HG03066 (cell line): ENCODE results near the gene AGAP1.

Experiments
- ATAC-seq: cut with Tn5 transposase; IDR thresholded peaks from one replicate; pipeline ENCODE4 v1.9.1; 2021; ENCODE audit warnings: low read depth; ENCODE audit not compliant: unreplicated experiment

Gene AGAP1

GRCh38 chr2:235582081-235582686 is 88.3 kb downstream of the AGAP1 start:
- no peak for ATAC-seq

DNA sequence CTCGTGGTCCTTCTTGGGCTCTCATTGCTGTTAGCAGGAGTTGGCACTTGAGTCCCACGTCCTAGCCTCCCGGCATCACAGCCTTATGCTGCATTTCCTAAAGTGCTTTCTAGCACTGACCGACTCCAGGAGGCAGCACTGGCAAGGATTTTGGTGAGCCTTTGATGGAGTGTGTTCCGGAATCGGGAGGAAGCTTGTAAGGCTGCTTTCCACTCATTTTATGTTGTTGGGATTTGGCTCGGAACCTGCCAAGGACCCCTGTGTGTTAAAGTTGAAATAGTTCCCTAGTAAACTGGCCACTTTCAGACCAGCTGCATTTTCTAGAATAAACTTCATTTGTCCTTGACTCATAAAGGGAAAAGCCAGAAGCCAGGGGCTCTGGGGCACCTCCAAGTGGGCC is 88.9 kb downstream of the AGAP1 start:
- ATAC-seq = no peak

DNA sequence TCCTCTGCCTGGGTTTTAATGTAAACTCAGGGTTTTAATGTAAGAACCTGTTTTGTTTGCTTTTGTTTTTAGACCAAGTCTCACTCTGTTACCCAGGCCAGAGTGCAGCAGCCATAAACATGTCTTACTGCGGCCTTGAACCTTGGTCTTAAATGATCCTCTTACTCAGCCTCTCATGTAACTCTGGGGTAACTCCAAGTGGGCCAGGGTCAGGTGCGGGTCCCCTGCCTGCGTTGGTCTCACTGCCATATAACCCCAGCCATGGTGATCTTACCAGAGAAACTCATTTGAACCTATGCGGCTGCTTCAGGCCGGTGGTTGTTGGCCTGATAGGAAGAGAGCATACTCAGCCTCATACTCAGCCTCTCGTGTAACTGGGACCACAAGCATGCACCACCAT is 89.3 kb downstream of the AGAP1 start:
- ATAC-seq = no peak

- no peak for ATAC-seq
Observed at GRCh38 chr2:235583925-235584637, 90.2 kb downstream of the AGAP1 start.

- ATAC-seq = no peak
Observed at GRCh38 chr2:235584638-235585007, 90.8 kb downstream of the AGAP1 start.

DNA sequence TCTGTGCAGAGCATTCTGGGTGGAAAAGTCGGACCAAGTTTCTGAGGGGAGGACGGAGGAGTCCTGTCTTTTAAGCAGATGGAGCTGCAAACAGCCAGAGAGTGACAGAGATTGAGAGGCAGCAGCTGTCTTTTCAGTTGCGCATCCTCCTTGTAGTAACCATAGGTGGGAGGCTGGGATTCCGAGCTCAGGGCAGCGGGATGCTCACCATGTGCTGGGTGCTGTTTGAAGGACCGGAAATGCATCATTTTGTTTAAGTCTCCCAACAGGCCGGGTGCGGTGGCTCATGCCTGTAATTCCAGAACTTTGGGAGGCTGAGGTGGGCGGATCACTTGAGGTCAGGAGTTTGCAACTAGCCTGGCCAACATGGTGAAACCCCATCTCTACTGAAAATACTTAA is 93.4 kb downstream of the AGAP1 start:
- no peak for ATAC-seq

- ATAC-seq = no peak
Observed at GRCh38 chr2:235588750-235589149, 94.9 kb downstream of the AGAP1 start.

DNA sequence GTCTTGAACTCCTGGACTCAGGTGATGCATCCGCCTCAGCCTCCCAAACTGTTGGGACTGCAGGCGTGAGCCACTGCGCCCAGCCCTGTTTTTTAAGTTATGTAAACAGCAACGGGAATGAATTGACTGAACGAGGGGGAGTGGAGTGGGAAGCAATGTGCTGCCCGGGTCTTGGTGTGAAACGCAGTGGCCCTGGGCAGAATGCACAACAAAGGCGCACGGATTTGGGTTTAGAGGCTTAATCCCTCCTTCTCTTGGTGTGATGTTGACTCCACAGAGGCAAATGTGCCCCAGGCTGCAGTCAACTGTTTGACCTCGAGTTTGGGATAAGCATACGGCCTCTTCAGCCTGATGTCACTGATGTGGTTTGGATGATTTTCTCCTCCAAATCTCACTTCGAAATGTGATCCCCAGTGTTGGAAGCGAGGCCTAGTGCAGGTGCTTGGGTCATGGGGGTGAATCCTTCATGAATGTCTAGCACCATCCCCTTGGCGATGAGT is 97.4 kb downstream of the AGAP1 start:
- ATAC-seq = no peak

GRCh38 chr2:235591921-235592320 is 98.1 kb downstream of the AGAP1 start:
- ATAC-seq = no peak

DNA sequence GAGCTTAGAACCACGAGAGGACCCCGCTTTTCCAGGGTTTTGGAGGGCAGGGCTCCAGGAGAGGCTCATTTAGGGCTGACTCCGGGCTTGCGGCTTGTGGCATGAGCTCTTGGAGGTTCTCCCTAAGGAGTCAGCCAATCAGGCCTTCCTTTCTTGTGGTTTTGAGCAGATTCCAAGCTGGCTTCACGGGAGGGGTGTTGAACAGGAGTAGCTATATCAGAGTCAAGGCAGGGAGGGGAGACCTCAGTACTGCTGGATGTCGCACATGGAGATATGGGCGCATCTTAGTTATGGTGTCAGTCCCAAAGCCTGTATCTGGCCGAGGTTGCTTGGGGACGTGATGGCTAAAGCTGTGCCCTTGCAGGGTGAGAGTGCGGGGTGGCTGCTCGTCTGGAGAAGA is 98.6 kb downstream of the AGAP1 start:
- ATAC-seq = no peak

DNA sequence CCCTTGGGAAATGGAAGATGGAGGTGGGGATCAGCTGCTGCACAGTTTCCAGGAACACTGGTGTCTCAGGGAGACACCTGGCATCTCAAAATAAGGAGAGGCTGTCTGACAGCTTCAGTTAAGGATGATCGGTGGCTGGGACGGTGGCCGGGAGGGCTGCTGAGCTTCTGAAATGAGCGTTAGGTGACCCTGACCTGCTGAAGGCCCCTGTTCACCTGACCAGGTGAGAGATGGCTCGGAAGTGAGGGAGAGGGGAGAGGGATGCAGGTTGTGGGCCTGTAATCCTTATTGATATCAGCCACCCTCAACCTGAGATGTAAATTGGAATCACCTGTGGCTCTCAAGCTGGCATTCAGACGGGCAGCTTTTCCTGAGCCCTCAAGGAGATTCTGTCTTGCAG is 99.0 kb downstream of the AGAP1 start:
- no peak for ATAC-seq

- ATAC-seq = no peak
Observed at GRCh38 chr2:235594041-235594440, 100.2 kb downstream of the AGAP1 start.

- no peak for ATAC-seq
Observed at GRCh38 chr2:235594964-235595363, 101.1 kb downstream of the AGAP1 start.

GRCh38 chr2:235595422-235596010 is 101.7 kb downstream of the AGAP1 start:
- ATAC-seq = no peak

DNA sequence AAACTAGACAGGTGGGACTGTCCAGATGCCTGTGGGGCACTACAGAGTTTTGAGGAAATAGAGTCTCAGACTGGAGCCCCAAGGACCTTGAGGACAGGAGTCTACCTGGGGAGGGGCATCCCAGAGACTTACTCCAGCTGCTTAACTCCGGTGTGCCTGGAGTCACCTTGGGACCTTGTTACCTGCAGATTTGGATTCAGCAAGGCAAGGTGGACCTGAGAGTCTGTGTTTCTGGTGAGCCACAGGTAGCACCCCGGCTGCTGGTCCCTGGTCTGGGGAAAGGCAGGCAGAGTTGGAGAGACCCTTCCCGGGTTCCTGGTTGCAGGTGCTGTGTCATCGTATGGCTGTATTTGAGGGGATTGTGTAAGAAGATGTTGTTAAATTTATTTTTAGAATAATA is 102.4 kb downstream of the AGAP1 start:
- no peak for ATAC-seq

DNA sequence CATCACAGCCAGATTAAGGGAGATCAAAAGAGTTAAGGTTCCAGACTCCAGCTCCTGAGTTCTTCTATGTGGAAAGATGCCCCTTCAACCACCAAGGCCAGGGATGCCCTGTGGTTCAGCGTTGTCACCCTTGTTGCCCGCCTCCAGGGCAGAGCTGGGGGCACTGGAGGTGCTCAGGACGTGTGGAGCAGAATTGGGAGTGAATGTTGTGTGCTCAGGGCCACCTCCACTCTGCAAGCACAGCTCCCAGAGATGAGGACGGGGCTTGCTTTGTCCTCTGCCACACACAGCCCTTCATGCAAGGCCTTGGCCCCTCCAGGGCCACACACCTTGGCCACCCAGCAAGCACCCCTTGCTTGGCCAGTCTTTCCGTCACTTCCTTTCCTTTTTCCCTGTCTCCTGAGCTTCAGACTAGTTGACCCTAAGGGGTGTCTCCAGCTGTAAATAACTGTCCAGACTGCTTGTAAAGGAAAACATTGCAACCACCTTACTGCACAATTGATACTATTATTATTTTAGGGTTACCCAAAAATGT is 103.3 kb downstream of the AGAP1 start:
- ATAC-seq = no peak

DNA sequence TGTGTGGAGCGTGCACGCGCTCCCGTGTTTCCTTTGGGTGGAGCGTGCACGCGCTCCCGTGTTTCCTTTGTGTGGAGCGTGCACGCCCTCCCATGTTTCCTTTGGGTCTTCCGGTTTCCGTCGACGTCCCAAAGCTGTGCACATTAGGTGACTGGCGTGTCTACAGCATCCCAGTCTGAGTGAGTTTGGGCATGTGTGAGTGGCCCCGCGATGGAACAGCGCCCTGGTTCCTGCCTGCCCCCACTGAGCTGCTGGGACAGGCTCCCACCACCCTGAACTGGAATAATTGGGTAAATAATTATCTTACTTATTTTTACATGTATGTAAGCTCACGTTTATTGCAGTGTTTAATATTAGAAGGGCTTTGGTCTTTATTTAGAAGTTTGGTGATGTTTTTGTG is 104.2 kb downstream of the AGAP1 start:
- no peak for ATAC-seq

DNA sequence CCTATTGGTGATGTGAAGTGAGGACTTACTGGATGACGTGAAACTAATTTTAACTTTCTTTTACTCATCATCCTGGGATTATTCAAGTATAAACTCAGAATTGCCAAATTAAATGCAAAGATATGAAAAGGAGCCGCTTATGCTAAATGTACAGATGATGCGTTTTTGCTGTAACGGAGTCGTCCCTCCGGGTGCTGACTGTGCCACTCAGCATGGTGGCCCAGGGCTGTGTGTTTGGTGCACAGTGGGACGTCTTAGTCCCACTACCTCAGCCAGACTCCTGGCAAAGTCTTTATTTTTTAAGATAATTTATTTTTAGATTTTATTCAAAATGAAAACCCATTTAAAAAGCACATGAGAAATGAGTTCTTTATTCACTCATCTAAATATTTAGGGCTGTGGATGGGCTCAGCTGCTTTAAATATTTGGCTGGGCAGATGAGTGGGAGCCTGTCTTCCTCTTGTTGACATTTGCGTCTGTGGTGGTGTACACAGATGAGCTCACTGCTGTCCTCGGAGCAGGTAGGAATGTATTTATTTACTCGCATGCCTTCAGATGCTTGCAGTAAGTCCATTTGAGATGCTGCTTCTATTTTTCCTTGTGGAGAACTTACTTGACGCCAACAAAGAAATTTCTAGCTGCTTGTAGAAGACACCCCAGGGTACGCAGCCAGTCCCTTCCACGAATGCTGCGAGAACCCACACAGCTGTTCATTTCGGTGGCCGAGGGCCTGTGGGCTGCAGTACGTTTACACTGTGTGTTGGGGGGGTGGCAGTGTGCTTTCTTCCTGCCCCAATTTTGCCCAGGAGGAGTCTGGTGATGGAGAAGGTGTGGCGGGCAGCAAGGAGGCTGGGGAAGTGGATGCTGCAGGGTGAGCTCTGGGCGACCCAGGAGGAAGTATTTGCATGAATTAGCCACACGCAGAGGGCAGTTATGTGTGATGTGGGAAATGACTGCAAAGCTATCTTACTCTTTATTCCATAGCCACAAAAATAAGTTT is 105.0 kb downstream of the AGAP1 start:
- no peak for ATAC-seq

DNA sequence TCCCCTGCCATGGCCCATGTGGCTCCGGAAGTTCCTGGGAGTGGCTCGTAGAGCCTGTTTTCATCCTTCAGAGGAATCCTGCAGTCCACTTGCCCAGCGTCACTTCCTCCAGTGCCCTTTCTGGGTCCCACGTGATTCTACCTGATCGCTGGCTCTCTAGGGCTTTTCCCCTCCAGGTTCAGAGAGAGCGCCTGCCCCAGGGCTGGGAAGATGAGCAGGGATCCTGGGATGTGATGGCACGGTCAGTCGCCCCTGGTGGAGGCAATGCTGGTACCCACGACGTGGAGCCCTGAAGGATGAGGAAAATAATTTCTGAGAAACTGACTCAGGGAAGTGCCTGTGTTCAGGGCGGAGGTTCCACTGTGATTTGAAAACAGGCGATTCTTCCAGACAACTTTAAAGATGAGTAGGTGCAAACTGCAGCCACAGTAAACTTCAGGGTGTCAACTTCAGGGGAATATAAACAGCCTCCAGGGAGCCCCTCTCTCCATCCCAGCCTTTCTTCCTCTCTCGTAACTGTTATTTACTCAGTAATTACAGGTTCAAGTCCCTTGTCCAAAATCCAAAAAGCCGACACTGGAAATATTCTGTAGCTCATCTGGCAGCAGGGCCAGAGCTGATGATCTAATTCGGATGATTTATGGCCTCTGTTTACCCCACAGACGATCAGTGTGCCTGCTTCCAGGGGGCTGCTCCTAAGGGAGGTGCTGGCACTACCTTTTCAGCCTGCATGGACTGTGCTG is 105.9 kb downstream of the AGAP1 start:
- ATAC-seq = no peak

DNA sequence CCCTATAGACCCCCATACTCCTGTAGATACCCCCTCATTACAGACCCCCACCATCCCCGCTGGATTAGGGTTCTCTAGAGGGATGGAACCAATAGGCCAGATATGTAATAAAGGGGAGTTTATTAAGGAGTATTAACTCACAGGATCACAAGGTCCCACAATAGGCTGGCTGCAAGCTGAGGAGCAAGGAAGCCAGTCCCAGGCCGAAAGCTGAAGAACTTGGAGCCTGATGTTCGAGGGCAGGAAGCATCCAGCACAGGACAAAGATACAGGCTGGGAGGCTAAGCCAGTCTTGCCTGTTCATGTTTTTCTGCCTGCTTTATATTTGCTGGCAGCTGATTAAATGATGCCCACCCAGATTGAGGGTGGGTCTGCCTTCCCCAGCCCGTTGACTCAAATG is 106.6 kb downstream of the AGAP1 start:
- ATAC-seq = no peak
